Measurements from ENCODE around the gene MED19. TPM values are rescaled to one million over a fixed set of nuclear protein-coding genes. Genes with fewer than 3 reads are reported as not detected.
"Not testable (repeated sequence)": the region's sequence is repeated elsewhere in the genome, so short reads cannot be mapped to it uniquely, and the experiment has no call there.

The MED19 gene
- total RNA-seq, 1 donor from 2014 or later = 21.6 TPM

- Mint-ChIP-seq H3K4me1 (ENCODE audit: low read depth, unreplicated experiment) (no peaks in the 10 kb centered on the region), H3K36me3 (ENCODE audit: low read depth, unreplicated experiment) (peaks cover 30% of the 10 kb centered on the region), H3K27me3 (ENCODE audit: low read depth, unreplicated experiment) (no peaks in the 10 kb centered on the region), H3K27ac (ENCODE audit: unreplicated experiment) (no peak overlapping the region), H3K9me3 (ENCODE audit: unreplicated experiment) (no peaks in the 10 kb centered on the region), H3K4me3 (ENCODE audit: unreplicated experiment) (no peak overlapping the region)
- Histone ChIP-seq H3K27ac (ENCODE audit: low read depth, low read length) (no peak overlapping the region), H3K27me3 (ENCODE audit: insufficient read depth, low read length) (no peaks in the 10 kb centered on the region), H4K20me1 (ENCODE audit: insufficient read depth, low read length) (peaks cover 23% of the 10 kb centered on the region), H3K79me2 (ENCODE audit: insufficient read depth, low read length) (no peaks in the 10 kb centered on the region), H3K9me3 (ENCODE audit: insufficient read depth, low read depth, low read length) (no peaks in the 10 kb centered on the region), H3K4me1 (ENCODE audit: insufficient read depth, low read length) (no peaks in the 10 kb centered on the region), H3K36me3 (ENCODE audit: insufficient read depth, low read length) (peaks cover 68% of the 10 kb centered on the region), H2AFZ (ENCODE audit: low read depth, low read length) (no peak overlapping the region), H3K4me3 (ENCODE audit: insufficient read depth, low read depth, low read length) (no peak overlapping the region), H3K9ac (ENCODE audit: low read length) (no peak overlapping the region), H3K4me2 (ENCODE audit: low read length) (no peak overlapping the region)
- DNase-seq (ENCODE audit: low read depth) = no peak
- no peak for FAIRE-seq
- TF ChIP-seq CTCF (IDR thresholded peaks at IDR 0.05; ENCODE audit: insufficient read depth, low read depth, low read length) = no peak
- TF ChIP-seq EZH2 (IDR thresholded peaks at IDR 0.05; ENCODE audit: insufficient read depth, low read length) = no peak
Measured at GRCh38 chr11:57699813-57700212, 12.2 kb downstream of the MED19 start.

- no peaks in the 10 kb centered on the region for H3K79me2 ChIP-seq (ENCODE audit: insufficient read depth, low read length)
- Mint-ChIP-seq H3K27ac (ENCODE audit: unreplicated experiment) (no peak overlapping the region), H3K4me1 (ENCODE audit: low read depth, unreplicated experiment) (no peaks in the 10 kb centered on the region), H3K36me3 (ENCODE audit: low read depth, unreplicated experiment) (peaks cover 28% of the 10 kb centered on the region), H3K4me3 (ENCODE audit: unreplicated experiment) (no peak overlapping the region), H3K9me3 (ENCODE audit: unreplicated experiment) (no peaks in the 10 kb centered on the region), H3K27me3 (ENCODE audit: low read depth, unreplicated experiment) (no peaks in the 10 kb centered on the region)
- no peak overlapping the region for H3K4me3 ChIP-seq (ENCODE audit: insufficient read depth, low read depth, low read length)
- FAIRE-seq = no peak
- no peaks in the 10 kb centered on the region for H3K9me3 ChIP-seq (ENCODE audit: insufficient read depth, low read depth, low read length)
- H3K27ac ChIP-seq (ENCODE audit: low read depth, low read length) = no peak overlapping the region
- no peak for DNase-seq (ENCODE audit: low read depth)
- no peak overlapping the region for H3K9ac ChIP-seq (ENCODE audit: low read length)
- H4K20me1 ChIP-seq (ENCODE audit: insufficient read depth, low read length) = peaks cover 18% of the 10 kb centered on the region
- no peak overlapping the region for H3K4me2 ChIP-seq (ENCODE audit: low read length)
- no peaks in the 10 kb centered on the region for H3K27me3 ChIP-seq (ENCODE audit: insufficient read depth, low read length)
- peaks cover 60% of the 10 kb centered on the region for H3K36me3 ChIP-seq (ENCODE audit: insufficient read depth, low read length)
- H2AFZ ChIP-seq (ENCODE audit: low read depth, low read length) = no peak overlapping the region
- H3K4me1 ChIP-seq (ENCODE audit: insufficient read depth, low read length) = no peaks in the 10 kb centered on the region
- TF ChIP-seq CTCF (IDR thresholded peaks at IDR 0.05; ENCODE audit: insufficient read depth, low read depth, low read length) (no peak), EZH2 (IDR thresholded peaks at IDR 0.05; ENCODE audit: insufficient read depth, low read length) (no peak)
Measured at GRCh38 chr11:57698843-57699365, 13.1 kb downstream of the MED19 start.

- Histone ChIP-seq H4K20me1 (ENCODE audit: insufficient read depth, low read length) (peaks cover 14% of the 10 kb centered on the region), H3K79me2 (ENCODE audit: insufficient read depth, low read length) (peaks cover 24% of the 10 kb centered on the region), H3K36me3 (ENCODE audit: insufficient read depth, low read length) (peaks cover 39% of the 10 kb centered on the region)
- not testable (repeated sequence) for H3K9me3 Mint-ChIP-seq (ENCODE audit: unreplicated experiment); H3K27me3 ChIP-seq (ENCODE audit: insufficient read depth, low read length); H3K4me2 ChIP-seq (ENCODE audit: low read length); H3K4me1 ChIP-seq (ENCODE audit: insufficient read depth, low read length); DNase-seq (ENCODE audit: low read depth); FAIRE-seq; H3K27me3 Mint-ChIP-seq (ENCODE audit: low read depth, unreplicated experiment); H3K4me3 Mint-ChIP-seq (ENCODE audit: unreplicated experiment); H3K9me3 ChIP-seq (ENCODE audit: insufficient read depth, low read depth, low read length); H3K4me3 ChIP-seq (ENCODE audit: insufficient read depth, low read depth, low read length); H3K9ac ChIP-seq (ENCODE audit: low read length); H2AFZ ChIP-seq (ENCODE audit: low read depth, low read length); H3K27ac ChIP-seq (ENCODE audit: low read depth, low read length); H3K4me1 Mint-ChIP-seq (ENCODE audit: low read depth, unreplicated experiment)
- Mint-ChIP-seq H3K36me3 (ENCODE audit: low read depth, unreplicated experiment) (peaks cover 13% of the 10 kb centered on the region), H3K27ac (ENCODE audit: unreplicated experiment) (peak overlapping the region; percentile 47)
Measured at GRCh38 chr11:57690474-57690873, 21.5 kb downstream of the MED19 start.
